GM15510 (cell line): Measurements from ENCODE around the gene EFEMP1.

Experiments
- POLR2A ChIP-seq: IDR thresholded peaks from 3 replicates; pipeline ENCODE4 v1.6.1; 2011; ENCODE audit warnings: borderline replicate concordance; ENCODE audit not compliant: insufficient read length; ENCODE audit errors: extremely low read depth

Gene EFEMP1

GRCh38 chr2:55923091-55923981, at the start of gene EFEMP1:
Gene EFEMP1, minus strand, starts transcription at chr2:55923782. Its CDS starts 1,342 bp downstream, at chr2:55922440.
- TF ChIP-seq POLR2A = no peak

DNA sequence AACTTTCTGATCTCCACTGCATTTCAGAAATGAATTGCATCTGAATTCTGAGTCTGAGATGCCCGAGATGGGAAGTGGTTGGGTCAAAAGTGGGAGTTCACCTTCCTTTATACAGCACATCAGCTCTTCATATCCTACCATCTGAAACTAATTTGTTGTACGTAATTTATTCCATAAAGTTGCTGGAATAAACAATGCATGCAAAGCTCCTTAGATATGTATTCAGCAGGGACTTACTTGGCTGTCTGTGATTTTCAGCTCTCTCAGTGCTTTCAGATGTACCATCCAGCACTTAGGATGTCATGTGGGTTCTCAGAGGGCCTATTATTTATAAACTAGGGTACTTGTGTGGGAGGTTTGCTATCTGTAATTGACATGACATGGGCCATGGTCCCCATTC, 46.9 kb upstream of the EFEMP1 start:
- no peak for TF ChIP-seq POLR2A

- TF ChIP-seq POLR2A = no peak
Observed at GRCh38 chr2:55968941-55969340, 45.4 kb upstream of the EFEMP1 start.

DNA sequence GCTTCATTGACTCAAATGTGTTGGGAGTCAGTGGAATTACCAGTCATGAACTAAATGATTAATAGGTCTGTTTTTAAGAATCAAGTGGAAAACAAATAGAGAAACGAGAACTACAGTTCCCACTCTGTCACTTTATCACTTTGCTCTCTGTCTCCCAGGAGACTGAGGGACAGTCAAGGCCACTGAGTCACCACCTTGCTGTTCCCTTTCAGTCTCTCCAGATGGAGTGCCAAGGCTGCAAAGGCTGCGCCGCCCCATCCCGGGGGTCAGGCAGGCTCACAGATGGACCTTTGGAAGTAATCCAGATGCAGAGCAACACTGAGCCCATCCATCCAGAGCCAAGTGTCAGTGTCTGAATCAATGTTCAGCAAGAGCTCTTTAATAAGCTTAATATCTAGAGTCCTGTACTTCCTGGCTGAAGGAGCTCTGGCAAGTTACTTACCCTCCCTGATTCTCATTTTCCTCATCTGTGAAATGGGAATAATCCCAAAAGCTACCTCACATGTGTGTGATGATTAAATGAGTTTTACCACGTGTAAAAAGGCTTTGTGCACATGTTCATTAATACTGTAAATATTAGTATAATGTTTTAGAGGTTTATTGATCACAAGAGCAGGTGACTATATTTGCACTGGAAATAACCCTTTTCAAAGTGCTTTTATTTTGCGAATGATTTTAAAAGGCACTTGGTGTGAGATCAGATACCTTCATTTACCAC, 43.0 kb upstream of the EFEMP1 start:
- no peak for TF ChIP-seq POLR2A

- no peak for TF ChIP-seq POLR2A
Observed at GRCh38 chr2:55965966-55966365, 42.4 kb upstream of the EFEMP1 start.

DNA sequence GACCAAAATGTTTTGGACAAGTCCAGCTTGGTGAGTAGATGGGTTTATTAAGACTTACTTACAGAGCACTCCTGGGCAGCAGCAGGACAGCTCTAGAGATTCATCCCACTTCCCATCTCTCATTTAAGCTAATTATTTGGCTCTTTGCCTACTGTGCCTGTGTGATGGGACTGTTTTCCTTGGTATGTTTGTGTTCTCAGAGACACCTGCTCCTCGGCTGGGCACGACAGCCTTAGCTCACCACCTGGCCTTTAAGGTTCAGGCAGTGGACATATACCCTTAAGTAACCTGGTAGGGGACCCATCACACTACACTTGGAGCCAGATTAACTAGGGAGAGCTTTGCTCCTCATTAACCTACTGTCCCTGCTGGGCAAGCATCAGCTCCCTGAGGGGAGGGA, 41.7 kb upstream of the EFEMP1 start:
- no peak for TF ChIP-seq POLR2A

GRCh38 chr2:55962915-55963314, 39.3 kb upstream of the EFEMP1 start:
- no peak for TF ChIP-seq POLR2A

DNA sequence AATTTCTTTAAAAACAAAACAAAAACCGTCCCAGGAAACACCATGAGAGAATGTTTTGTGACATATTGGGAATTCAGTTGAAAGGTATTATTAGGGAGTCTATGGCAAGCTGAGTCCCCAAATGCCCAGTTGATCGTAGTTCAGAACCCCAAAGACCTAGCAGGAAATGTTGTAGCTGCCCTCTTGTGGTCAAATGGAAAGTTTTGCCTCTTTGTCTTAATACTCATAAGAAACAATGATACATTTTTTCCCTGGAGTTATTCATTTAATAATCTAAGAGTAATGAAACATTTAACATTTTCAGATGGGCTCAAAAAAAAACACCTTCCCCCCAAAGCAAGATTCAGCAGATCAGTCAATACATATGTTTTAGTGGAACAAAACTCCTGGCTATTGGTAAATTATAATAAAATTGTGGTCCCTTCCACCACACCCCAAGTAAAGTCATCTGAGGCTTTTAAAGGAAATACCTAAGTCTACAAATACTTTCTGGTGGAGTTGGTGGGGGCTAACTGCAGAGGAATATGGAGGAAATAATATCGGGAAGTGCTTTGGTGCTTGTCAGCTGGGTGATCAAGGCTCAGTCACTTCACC, 37.8 kb upstream of the EFEMP1 start:
- TF ChIP-seq POLR2A = no peak

- TF ChIP-seq POLR2A = no peak
Observed at GRCh38 chr2:55958756-55959155, 35.2 kb upstream of the EFEMP1 start.

DNA sequence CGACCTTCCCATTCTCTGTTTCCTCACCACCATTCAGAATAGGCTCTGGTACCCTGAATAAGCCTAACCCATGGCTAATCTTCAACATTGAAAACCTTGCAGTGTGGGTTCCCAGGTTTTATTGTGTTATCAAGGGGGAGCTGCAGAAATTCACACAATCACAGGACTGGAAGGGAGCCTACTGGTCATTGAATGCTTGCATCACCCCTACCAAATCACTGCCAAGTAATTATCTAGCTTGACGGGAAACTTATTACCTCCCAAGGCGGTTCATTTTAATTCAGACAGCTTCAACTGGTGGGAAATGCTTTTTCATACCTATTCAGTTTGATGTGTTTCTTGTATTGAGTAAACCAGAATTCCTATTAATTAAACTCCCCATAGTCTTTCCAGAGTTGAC, 33.6 kb upstream of the EFEMP1 start:
- TF ChIP-seq POLR2A = no peak

DNA sequence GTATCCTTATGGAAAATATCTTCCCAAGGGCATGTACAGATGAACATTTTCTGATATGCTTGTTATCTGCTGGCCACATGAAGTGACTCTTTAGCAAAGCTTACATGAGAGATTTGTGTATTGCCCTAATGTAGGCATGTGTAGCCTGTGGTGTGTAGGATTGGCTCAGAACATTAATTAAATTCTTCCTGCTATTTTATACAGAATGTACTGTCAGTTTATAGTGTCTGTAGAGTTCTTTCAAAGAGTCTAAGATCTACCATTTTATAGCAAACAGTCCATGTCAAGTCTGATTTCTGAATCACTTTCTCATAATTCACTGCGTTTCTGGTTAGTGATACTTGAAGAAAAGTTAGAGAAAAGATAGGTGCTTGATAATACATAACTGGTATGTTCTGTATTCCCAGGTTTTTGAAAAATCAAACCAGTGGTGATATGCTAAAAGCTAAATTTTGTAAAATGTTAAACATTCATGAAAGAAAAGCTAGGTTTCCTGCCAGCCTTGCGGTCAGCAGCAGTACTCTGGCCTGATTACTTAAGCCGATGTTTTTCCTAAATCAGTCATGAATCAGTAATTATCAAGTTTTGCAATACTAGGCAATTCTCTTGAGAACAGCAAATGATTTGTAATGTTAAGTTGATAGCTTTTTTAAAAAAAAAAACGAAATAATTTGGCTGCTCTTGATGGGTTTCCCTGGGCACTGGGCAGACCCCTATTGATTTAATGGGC, 30.9 kb upstream of the EFEMP1 start:
- TF ChIP-seq POLR2A = no peak

GRCh38 chr2:55952415-55952814, 28.8 kb upstream of the EFEMP1 start:
- no peak for TF ChIP-seq POLR2A

GRCh38 chr2:55951533-55951932, 28.0 kb upstream of the EFEMP1 start:
- no peak for TF ChIP-seq POLR2A

- TF ChIP-seq POLR2A = no peak
Observed at GRCh38 chr2:55949613-55950012, 26.0 kb upstream of the EFEMP1 start.

DNA sequence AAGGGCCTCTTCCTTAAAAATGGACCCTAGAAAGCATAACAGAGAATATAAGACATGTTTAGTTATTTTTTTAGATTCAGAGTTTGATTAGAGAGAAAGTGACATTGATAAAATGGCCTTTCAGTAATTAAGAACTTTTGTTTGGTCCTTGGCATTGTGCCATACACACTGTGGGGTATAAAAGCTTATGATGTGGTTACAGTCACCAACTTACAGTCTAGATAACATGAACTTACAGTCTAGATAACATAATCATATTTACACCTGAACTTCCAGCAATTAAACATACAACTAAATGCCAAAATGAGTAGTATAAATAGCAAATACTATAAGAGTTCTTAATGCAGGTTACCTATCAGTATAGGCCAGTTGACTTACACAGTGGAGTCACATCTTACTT, 25.6 kb upstream of the EFEMP1 start:
- TF ChIP-seq POLR2A = no peak

GRCh38 chr2:55948176-55948923, 24.8 kb upstream of the EFEMP1 start:
- no peak for TF ChIP-seq POLR2A
